GM12865 (cell line): Measurements from ENCODE around the gene C9orf43.

Source experiments
- DNase-seq: peaks from one replicate; pipeline ENCODE4 v3.0.0; 2010; ENCODE audit warnings: low read depth
- H3K4me3 ChIP-seq: 2 replicates; pipeline ENCODE4 v1.5.1; 2011; ENCODE audit warnings: mild to moderate bottlenecking, low read depth, low read length, control low read depth
- TF ChIP-seq, protein P1 (sequence below): IDR thresholded peaks from 2 replicates; pipeline ENCODE4 v1.5.1; 2011; ENCODE audit warnings: low read length, control low read depth, low read depth, inconsistent platforms; ENCODE audit not compliant: insufficient read depth; ENCODE audit errors: missing control alignments

Gene C9orf43

DNA sequence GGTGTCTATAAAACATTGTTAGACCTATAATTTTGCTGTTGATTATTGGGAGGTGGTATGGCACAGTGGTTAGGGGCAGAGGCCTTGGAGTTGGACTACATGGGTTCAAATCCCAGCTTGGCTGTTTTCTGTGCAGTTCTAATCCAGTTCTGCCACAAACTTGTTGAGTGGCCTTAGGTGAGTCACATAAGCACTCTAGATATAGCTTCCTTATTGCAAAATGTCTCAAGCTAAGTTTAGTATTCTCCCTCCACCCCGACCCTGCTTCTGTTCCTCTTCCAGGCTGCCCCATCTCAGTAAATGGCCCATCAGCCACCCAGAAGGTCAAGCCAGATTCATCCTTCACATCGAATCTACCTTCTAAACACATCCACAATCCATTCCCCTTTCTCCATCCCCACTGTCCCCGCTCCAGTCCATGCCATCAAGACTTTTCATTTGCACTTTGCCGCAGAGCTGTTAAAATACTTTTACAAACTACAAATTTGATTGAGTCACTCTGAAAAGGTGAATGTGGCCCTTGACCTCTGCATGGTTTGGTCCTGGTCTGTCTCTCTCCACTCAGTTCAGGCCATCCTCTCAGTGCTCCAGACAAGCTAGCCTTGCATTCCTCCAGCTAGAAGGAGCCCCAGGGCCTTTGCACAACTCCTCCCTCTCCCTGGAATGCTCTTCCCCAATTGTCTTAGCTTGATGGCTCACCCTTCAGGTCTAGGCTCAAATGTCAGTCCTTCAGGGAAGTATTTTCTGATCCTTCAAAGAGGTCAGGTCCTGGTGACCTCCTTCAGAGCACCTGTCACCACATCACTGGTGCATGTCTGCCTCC is 23.8 kb upstream of the C9orf43 start:
- TF ChIP-seq, protein P1, sequence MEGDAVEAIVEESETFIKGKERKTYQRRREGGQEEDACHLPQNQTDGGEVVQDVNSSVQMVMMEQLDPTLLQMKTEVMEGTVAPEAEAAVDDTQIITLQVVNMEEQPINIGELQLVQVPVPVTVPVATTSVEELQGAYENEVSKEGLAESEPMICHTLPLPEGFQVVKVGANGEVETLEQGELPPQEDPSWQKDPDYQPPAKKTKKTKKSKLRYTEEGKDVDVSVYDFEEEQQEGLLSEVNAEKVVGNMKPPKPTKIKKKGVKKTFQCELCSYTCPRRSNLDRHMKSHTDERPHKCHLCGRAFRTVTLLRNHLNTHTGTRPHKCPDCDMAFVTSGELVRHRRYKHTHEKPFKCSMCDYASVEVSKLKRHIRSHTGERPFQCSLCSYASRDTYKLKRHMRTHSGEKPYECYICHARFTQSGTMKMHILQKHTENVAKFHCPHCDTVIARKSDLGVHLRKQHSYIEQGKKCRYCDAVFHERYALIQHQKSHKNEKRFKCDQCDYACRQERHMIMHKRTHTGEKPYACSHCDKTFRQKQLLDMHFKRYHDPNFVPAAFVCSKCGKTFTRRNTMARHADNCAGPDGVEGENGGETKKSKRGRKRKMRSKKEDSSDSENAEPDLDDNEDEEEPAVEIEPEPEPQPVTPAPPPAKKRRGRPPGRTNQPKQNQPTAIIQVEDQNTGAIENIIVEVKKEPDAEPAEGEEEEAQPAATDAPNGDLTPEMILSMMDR = no peak
- no peak overlapping the region for H3K4me3 ChIP-seq
- DNase-seq = no peak

DNA sequence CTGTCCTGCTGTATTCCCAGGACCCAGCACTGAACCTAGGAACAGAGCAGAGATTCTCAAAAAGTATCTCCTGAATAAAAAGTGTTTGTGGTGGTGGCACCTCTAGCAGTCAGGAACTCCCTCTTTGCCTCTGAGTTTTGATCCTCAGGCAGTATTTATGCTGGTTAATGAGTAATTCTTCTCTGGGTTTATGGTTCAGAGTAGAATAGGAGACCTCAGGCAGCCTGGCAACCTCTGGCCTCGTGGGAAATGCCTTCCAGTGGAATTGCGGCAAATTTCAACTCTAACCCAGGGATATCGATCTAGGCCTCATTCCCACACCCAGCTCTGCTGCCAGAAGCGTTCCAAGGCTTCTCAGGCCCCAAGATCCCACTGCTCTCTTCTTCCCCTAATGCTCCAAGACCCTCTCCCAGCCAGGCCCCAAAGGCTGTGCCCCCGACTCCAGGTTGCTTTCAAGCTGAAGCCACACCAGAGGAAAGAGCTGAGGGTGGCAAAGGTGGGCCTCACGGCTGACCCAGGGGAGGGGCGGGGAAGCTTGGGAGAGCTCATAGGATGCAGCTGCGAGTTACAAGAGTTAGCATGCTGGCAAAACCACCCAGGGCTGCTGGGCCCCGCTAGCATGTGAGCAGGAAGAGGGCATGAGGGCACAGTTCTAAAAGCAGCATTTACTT is 22.9 kb upstream of the C9orf43 start:
- TF ChIP-seq, protein P1 = no peak
- H3K4me3 ChIP-seq = no peak overlapping the region
- DNase-seq = no peak

DNA sequence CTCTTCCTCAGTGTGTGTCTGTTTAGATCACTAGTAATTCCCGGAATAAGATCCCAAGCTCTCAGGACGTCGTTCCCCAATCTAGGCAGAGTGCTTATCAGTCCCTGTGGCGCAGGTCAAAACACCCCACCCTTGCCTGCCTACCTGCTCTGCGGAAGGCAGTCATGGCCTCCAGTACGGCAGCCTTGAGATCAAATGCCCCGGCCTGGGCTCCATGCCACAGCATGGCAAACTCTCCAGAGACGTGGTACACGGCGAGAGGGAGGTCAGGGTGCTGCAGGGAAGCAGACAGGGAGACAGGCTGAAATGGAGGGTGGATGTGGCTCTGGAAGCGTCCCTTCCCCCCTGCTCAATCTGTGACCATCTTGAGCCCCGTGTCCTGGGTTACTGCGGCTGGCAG is 21.7 kb upstream of the C9orf43 start:
- H3K4me3 ChIP-seq = no peak overlapping the region
- DNase-seq = no peak
- TF ChIP-seq, protein P1 = no peak

DNA sequence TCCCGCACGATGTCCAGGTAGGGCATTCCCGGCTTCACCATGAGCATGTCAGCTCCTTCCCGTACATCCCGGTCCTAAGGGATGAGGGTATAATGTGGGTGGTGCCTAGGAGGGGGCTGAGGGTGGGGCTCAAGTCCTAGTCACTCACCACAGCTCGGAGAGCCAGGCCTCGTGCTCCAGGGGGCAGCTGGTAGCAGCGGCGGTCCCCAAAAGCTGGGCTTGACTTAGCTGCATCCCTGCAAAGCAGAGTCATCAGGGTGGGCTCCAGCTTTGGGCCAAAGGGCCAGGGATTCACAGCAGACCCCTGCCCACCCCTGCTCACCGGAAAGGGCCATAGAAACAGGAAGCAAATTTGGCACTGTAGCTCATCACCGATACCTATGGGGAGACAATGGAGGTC is 21.1 kb upstream of the C9orf43 start:
- no peak overlapping the region for H3K4me3 ChIP-seq
- TF ChIP-seq, protein P1 = no peak
- no peak for DNase-seq

DNA sequence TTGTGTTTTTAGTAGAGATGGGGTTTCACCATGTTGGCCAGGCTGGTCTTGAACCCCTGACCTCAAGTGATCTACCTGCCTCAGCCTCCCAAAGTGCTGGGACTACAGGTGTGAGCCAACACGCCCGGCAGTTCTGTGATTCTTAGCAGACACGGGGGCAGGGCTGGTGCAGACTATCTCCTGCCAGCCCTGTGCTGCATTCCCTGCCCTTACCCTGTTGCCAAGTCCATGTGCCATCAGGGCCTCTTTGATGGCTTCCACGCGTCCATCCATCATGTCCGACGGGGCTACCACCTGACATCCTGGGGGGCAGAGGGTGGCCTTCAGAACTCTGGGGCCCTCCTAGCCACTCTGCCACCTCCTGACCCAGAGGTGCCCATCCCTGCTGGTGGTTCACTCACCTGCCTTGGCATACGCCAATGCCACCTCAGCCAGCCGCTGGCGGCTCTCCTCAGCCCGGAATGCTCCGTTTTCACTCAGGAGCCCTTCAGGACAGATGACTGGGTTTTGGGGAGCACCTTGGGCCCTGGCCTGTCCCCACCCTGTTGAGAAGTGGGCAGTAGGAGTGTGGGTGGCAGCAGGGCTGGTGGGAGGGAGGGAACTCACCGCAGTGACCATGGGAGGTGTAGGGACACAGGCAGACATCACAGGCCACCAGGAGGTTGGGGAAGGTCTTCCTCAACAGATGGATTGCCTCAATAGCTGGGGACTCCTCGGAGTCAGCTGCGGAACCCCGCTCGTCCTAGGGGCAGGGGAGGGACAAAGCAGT is 20.2 kb upstream of the C9orf43 start:
- no peak overlapping the region for H3K4me3 ChIP-seq
- DNase-seq = no peak
- TF ChIP-seq, protein P1 = no peak

DNA sequence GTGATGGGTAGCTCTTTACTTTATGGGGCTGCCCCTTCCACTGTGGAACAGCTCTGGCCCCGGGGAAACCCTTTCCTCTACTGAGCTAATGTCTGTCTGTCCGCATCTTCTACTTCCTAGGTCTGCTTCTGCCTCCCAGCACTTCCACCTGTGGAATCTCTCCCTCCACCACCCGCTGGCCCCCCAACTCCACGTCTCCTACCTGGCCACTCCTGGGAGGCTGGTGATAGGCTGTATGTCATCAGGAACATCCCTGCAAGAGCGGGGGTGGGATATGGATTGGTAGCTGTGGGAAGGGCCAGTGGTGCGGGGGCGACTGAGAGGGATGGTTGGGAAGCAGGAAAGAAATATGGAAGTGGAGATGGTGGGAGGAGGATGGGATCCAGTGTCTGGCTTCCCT is 18.6 kb upstream of the C9orf43 start:
- no peak for DNase-seq
- TF ChIP-seq, protein P1 = no peak
- H3K4me3 ChIP-seq = no peak overlapping the region
